K562 (cell line): Measurements from ENCODE around the gene MPV17L. TPM values are rescaled to one million over a fixed set of nuclear protein-coding genes. Genes with fewer than 3 reads are reported as not detected.

Experiments
- ATAC-seq: fragments of 200-7000 bp; cut with Tn5 transposase; 3 replicates; pipeline ENCODE4 v1.9.1; 2020; ENCODE audit warnings: moderate library complexity
- BruUV-seq: library from RNA; stranded (reverse); fragments of 400-500 nt; replicated peaks from 2 replicates; lab custom pipeline; 2021; lab: Mats Ljungman, UMichigan
- CTCF ChIA-PET: fragments of 300-600 bp; formaldehyde crosslinking; extraction: SDS; loops from one replicate; lab custom pipeline; 2021; ENCODE audit warnings: low intra/inter-chr PET ratio; lab: Yijun Ruan, JAX
- POLR2A ChIA-PET: fragments of 300-600, 350-650 bp; sonication (Branson Sonifier 250); formaldehyde crosslinking; extraction: SDS; loops from one replicate; lab custom pipeline; 2021; ENCODE audit warnings: antibody characterized with exemption, inconsistent platforms; lab: Yijun Ruan, JAX
- DNase-seq, 4 experiments: peaks; one replicate each; pipeline versions ENCODE4 v3.0.0 to v3.0.0-alpha.2; 2011 to 2018; ENCODE audit warnings: low spot score in 3 of 4, mixed read lengths in 3 of 4; ENCODE audit errors: extremely low read depth in 1 of 4
- FAIRE-seq: peaks from 2 replicates; lab custom pipeline; 2011; peaks lifted over from hg19 to GRCh38; lab: Jason Lieb, UNC
- H2AFZ ChIP-seq: 2 replicates; pipeline ENCODE4 v1.6.0; 2011; ENCODE audit warnings: low read depth, low read length, control low read depth, inconsistent platforms
- H3K27ac ChIP-seq: fragments of 200-600 bp; 3 replicates; pipeline ENCODE4 v1.8.0; 2011; ENCODE audit warnings: low read depth, mild to moderate bottlenecking, control low read depth, inconsistent platforms, low read length, moderate library complexity, mixed read lengths; ENCODE audit errors: extremely low read depth
- H3K27me3 ChIP-seq, 2 experiments: fragments of 300-600 bp in 1 of 2; 2 replicates in 1 of 2; 3 replicates in 1 of 2; pipeline versions ENCODE4 v1.6.0 to v1.8.0; 2011; ENCODE audit warnings: inconsistent platforms in 2 of 2, low read length in 2 of 2, mild to moderate bottlenecking in 1 of 2, mixed read lengths in 1 of 2, moderate library complexity in 1 of 2; ENCODE audit not compliant: control insufficient read depth in 2 of 2, insufficient read depth in 2 of 2
- H3K36me3 ChIP-seq: fragments of 300-600 bp; 3 replicates; pipeline ENCODE4 v1.8.0; 2011; ENCODE audit warnings: mild to moderate bottlenecking, low read length, inconsistent platforms; ENCODE audit not compliant: control insufficient read depth, insufficient read depth
- H3K4me1 ChIP-seq, 2 experiments: fragments of 200-600 bp in 1 of 2; replicated peaks in 1 of 2; 2 replicates in 1 of 2; 3 replicates in 1 of 2; pipeline versions ENCODE4 v1.5.1 to v1.8.0; 2011; ENCODE audit warnings: inconsistent platforms in 2 of 2, low read length in 2 of 2, mild to moderate bottlenecking in 1 of 2, mixed read lengths in 1 of 2, moderate library complexity in 1 of 2; ENCODE audit not compliant: control insufficient read depth in 2 of 2, insufficient read depth in 2 of 2
- H3K4me2 ChIP-seq: 2 replicates; pipeline ENCODE4 v1.6.1; 2011; ENCODE audit warnings: low read length, control low read depth, inconsistent platforms, mixed read lengths; ENCODE audit not compliant: insufficient read depth
- H3K4me3 ChIP-seq: fragments of 200-600 bp; sonication (generic), shearing (Covaris generic); 2 replicates; pipeline ENCODE4 v1.5.1; 2016; ENCODE audit warnings: control low read depth, inconsistent platforms
- H3K79me2 ChIP-seq: fragments of 200-600 bp; 3 replicates; pipeline ENCODE4 v1.8.0; 2011; ENCODE audit warnings: low read length, inconsistent platforms; ENCODE audit not compliant: control insufficient read depth, insufficient read depth
- H3K9ac ChIP-seq, 2 experiments: 2 replicates each; pipeline versions ENCODE4 v1.6.0 to v1.6.1; 2011; ENCODE audit warnings: low read depth in 2 of 2, low read length in 2 of 2, control low read depth in 1 of 2, inconsistent platforms in 1 of 2, mild to moderate bottlenecking in 1 of 2, mixed read lengths in 1 of 2; ENCODE audit not compliant: insufficient read depth in 1 of 2
- H3K9me1 ChIP-seq: one replicate; pipeline ENCODE4 v1.6.0; 2011; ENCODE audit warnings: inconsistent platforms, mild to moderate bottlenecking, low read length, moderate library complexity; ENCODE audit not compliant: control insufficient read depth, insufficient read depth
- H3K9me3 ChIP-seq: replicated peaks from 2 replicates; pipeline ENCODE4 v1.5.1; 2011; ENCODE audit warnings: low read depth, low read length, inconsistent platforms; ENCODE audit not compliant: control insufficient read depth, insufficient read depth
- H4K20me1 ChIP-seq: replicated peaks from 2 replicates; pipeline ENCODE4 v1.6.1; 2011; ENCODE audit warnings: low read length, inconsistent platforms, mixed read lengths; ENCODE audit not compliant: control insufficient read depth, insufficient read depth
- GATAD2B ChIP-seq: fragments of 450-650 bp; IDR thresholded peaks from 2 replicates; pipeline ENCODE4 v1.6.1; 2017; ENCODE audit warnings: mild to moderate bottlenecking, borderline replicate concordance
- SPI1 ChIP-seq: IDR thresholded peaks from 2 replicates; pipeline ENCODE4 v1.6.1; 2011; ENCODE audit warnings: low read depth, low read length, control low read depth, borderline replicate concordance
- ZNF134 ChIP-seq: fragments of 250-450 bp; sonication (Bioruptor Pico); conservative IDR thresholded peaks from 2 replicates; pipeline ENCODE4 v1.4.0; 2020
- WGBS: fragments of 100-300 bp; shearing (Covaris generic); methylation state at CpG from one replicate; pipeline ENCODE4 v1.1.6; 2016; ENCODE audit warnings: low coverage, mixed read lengths; ENCODE audit not compliant: insufficient coverage; ENCODE audit errors: missing lambda C conversion rate; 5-methylcytosine and 5-hydroxymethylcytosine counted together
- in situ Hi-C: fragments of 300-500 bp; cut with MboI; formaldehyde crosslinking; loops from 4 replicates; pipeline ENCODE4 v1.15.0; 2018; ENCODE audit warnings: inconsistent platforms, mixed read lengths
- intact Hi-C: fragments of 100-400 bp; cut with micrococcal nuclease; formaldehyde crosslinking; loops from 2 replicates; pipeline ENCODE4 v1.14.2; 2022
- polyA plus RNA-seq, 8 experiments: library from polyadenylated mRNA; depleted of rRNA in 4 of 8; stranded (reverse) in 5 of 8; unstranded in 3 of 8; fragments of >200 nt; fragmentation: Nextera tagmentation in 2 of 8; fragmentation: Illumina TruSeq in 1 of 8; extraction: Ambion mirVana in 2 of 8; extraction: Trizol in 1 of 8; gene quantifications; 2 replicates each; pipeline versions ENCODE4 v1.2.1 to v1.2.3, GENCODE V29; 2011 to 2014; ENCODE audit warnings: inconsistent platforms in 1 of 8, missing spikeins in 1 of 8
- total RNA-seq, 7 experiments: library from RNA; depleted of rRNA in 6 of 7; stranded (reverse); fragments of >200 nt in 6 of 7; fragmentation: Illumina TruSeq in 2 of 7; extraction: Trizol in 2 of 7; gene quantifications; 2 replicates each; pipeline versions ENCODE4 v1.2.1 to v1.2.3, GENCODE V29; 2011 to 2021; ENCODE audit warnings: low replicate concordance in 1 of 7
- TF ChIP-seq, protein P1 (sequence below): conservative IDR thresholded peaks from 2 replicates; pipeline ENCODE4 v1.6.1; 2011; ENCODE audit warnings: low read depth, mild to moderate bottlenecking, low read length; ENCODE audit not compliant: control insufficient read depth

Gene MPV17L
- total and polyA plus RNA-seq, 9 of the 15 experiments (the other 6 are each of a cell fraction or from before 2014, with no cell fraction given): not detected

GRCh38 chr16:15398618-15399316 lies 3.2 kb downstream of the MPV17L start:
- ATAC-seq: no peak
- no peaks in the 10 kb centered on the region for H3K9me3 ChIP-seq
- TF ChIP-seq ZNF134 (CRISPR knock-in tag): no peak
- TF ChIP-seq, protein P1, sequence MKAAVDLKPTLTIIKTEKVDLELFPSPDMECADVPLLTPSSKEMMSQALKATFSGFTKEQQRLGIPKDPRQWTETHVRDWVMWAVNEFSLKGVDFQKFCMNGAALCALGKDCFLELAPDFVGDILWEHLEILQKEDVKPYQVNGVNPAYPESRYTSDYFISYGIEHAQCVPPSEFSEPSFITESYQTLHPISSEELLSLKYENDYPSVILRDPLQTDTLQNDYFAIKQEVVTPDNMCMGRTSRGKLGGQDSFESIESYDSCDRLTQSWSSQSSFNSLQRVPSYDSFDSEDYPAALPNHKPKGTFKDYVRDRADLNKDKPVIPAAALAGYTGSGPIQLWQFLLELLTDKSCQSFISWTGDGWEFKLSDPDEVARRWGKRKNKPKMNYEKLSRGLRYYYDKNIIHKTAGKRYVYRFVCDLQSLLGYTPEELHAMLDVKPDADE: no peak
- TF ChIP-seq SPI1: peak; percentile 79
- no peak for TF ChIP-seq GATAD2B
- no TSS peak for BruUV-seq
- POLR2A ChIA-PET: interaction anchor here (0.7 kb wide), 1 partner anchor 794 kb away, joined by 4 read pairs; no protein-coding TSS in a partner anchor
- H3K4me3 ChIP-seq: no peak overlapping the region
- no peak overlapping the region for H3K27ac ChIP-seq
- H3K9me1 ChIP-seq: no peaks in the 10 kb centered on the region
- in situ Hi-C loops: no loop called here
- no peak for DNase-seq
- peaks cover 5 to 19% of the 10 kb centered on the region in 2 experiments; a peak in 4 of 5 replicates for H3K27me3 ChIP-seq
- H2AFZ ChIP-seq: no peak overlapping the region
- WGBS: 4% methylated on average over 14 of the region's 14 CpGs
- no peaks in the 10 kb centered on the region for H4K20me1 ChIP-seq
- no peak overlapping the region for H3K4me2 ChIP-seq
- H3K36me3 ChIP-seq: no peaks in the 10 kb centered on the region
- intact Hi-C loops: no loop called here
- H3K4me1 ChIP-seq: no peaks in the 10 kb centered on the region
- CTCF ChIA-PET: no interaction called here
- no peak for FAIRE-seq
- no peaks in the 10 kb centered on the region for H3K79me2 ChIP-seq
- H3K9ac ChIP-seq: no peak overlapping the region
